K562 (cell line): Measurements from ENCODE around the gene UBR7. TPM values are rescaled to one million over a fixed set of nuclear protein-coding genes. Genes with fewer than 3 reads are reported as not detected.

ENCODE experiments used
- BHLHE40 ChIP-seq: IDR thresholded peaks from 2 replicates; pipeline ENCODE4 v1.6.1; 2011; ENCODE audit warnings: low read length, improper control_type of control experiment
- CREB5 ChIP-seq: fragments of 250-450 bp; sonication (Bioruptor Pico); IDR thresholded peaks from 2 replicates; pipeline ENCODE4 v1.5.0; 2020; ENCODE audit warnings: mild to moderate bottlenecking
- E2F6 ChIP-seq, 2 experiments: IDR thresholded peaks; 2 replicates each; pipeline ENCODE4 v1.6.1; 2011; ENCODE audit warnings: borderline replicate concordance in 1 of 2, control low read depth in 1 of 2, low read depth in 1 of 2, low read length in 1 of 2, mild to moderate bottlenecking in 1 of 2, mixed read lengths in 1 of 2, moderate library complexity in 1 of 2; ENCODE audit not compliant: insufficient read depth in 1 of 2, insufficient read length in 1 of 2, poor library complexity in 1 of 2, severe bottlenecking in 1 of 2; ENCODE audit errors: extremely low read depth in 1 of 2
- ELF4 ChIP-seq: fragments of 450-650 bp; formaldehyde crosslinking; IDR thresholded peaks from 2 replicates; pipeline ENCODE4 v1.4.0; 2022; ENCODE audit warnings: missing genetic modification characterization
- ESRRA ChIP-seq: fragments of 450-650 bp; IDR thresholded peaks from 2 replicates; pipeline ENCODE4 v1.6.1; 2014; ENCODE audit warnings: low read depth, mild to moderate bottlenecking, moderate library complexity, borderline replicate concordance
- ETV5 ChIP-seq: sonication (generic); formaldehyde crosslinking; IDR thresholded peaks from 2 replicates; pipeline ENCODE4 v1.4.0; 2020; ENCODE audit warnings: low read depth, mild to moderate bottlenecking, missing genetic modification reagents
- ETV6 ChIP-seq, 3 experiments: fragments of 150-350 bp in 1 of 3; sonication (generic) in 1 of 3; formaldehyde crosslinking in 1 of 3; IDR thresholded peaks; 2 replicates each; pipeline versions ENCODE4 v1.6.1 to v1.8.0; 2014 to 2022; ENCODE audit warnings: borderline replicate concordance in 2 of 3, low read depth in 2 of 3, antibody characterized with exemption in 1 of 3, low read length in 1 of 3, mild to moderate bottlenecking in 1 of 3, missing genetic modification reagents in 1 of 3
- FOXA3 ChIP-seq, 2 experiments: fragments of 450-650 bp in 1 of 2; sonication (generic) in 1 of 2; formaldehyde crosslinking; IDR thresholded peaks in 1 of 2; conservative IDR thresholded peaks in 1 of 2; 2 replicates each; pipeline versions ENCODE4 v1.4.0 to v1.8.0; 2020 to 2022; ENCODE audit warnings: mild to moderate bottlenecking in 2 of 2, missing genetic modification reagents in 1 of 2
- FOXK2 ChIP-seq, 2 experiments: fragments of 450-650 bp; IDR thresholded peaks in 1 of 2; conservative IDR thresholded peaks in 1 of 2; 2 replicates each; pipeline ENCODE4 v1.6.1; 2016; ENCODE audit warnings: low read depth in 2 of 2, mild to moderate bottlenecking in 1 of 2
- GABPB2 ChIP-seq: fragments of 250-450 bp; sonication (Bioruptor Pico); conservative IDR thresholded peaks from 2 replicates; pipeline ENCODE4 v1.5.1; 2021; ENCODE audit warnings: mild to moderate bottlenecking
- HDGF ChIP-seq: fragments of 450-650 bp; IDR thresholded peaks from 2 replicates; pipeline ENCODE4 v1.6.1; 2016
- HOXB6 ChIP-seq: fragments of 250-450 bp; sonication (Bioruptor Pico); IDR thresholded peaks from 2 replicates; pipeline ENCODE4 v1.5.1; 2022; ENCODE audit warnings: mild to moderate bottlenecking, borderline replicate concordance
- KDM4B ChIP-seq, 2 experiments: fragments of 450-650 bp in 1 of 2; sonication (generic) in 1 of 2; IDR thresholded peaks; 2 replicates each; pipeline ENCODE4 v1.6.1; 2016 to 2017; ENCODE audit warnings: borderline replicate concordance in 2 of 2, antibody characterized with exemption in 1 of 2, low read depth in 1 of 2, mild to moderate bottlenecking in 1 of 2
- MNT ChIP-seq, 2 experiments: fragments of 450-650 bp; conservative IDR thresholded peaks; 2 replicates each; pipeline ENCODE4 v1.6.1; 2017; ENCODE audit warnings: mild to moderate bottlenecking in 2 of 2, moderate library complexity in 2 of 2
- RFX7 ChIP-seq: fragments of 250-450 bp; sonication (Bioruptor Pico); IDR thresholded peaks from 2 replicates; pipeline ENCODE4 v1.5.1; 2021; ENCODE audit warnings: mild to moderate bottlenecking
- SAFB ChIP-seq: fragments of 200-400 bp; formaldehyde crosslinking; IDR thresholded peaks from 2 replicates; pipeline ENCODE4 v1.6.1; 2017; ENCODE audit warnings: low read depth, low read length, borderline replicate concordance
- TAF9B ChIP-seq: fragments of 450-650 bp; IDR thresholded peaks from 2 replicates; pipeline ENCODE4 v1.6.1; 2018; ENCODE audit warnings: mild to moderate bottlenecking; ENCODE audit not compliant: partially characterized antibody
- TCF3 ChIP-seq: sonication (generic); formaldehyde crosslinking; IDR thresholded peaks from 2 replicates; pipeline ENCODE4 v1.4.0; 2020; ENCODE audit warnings: mild to moderate bottlenecking, missing genetic modification reagents
- TFAM ChIP-seq: fragments of 250-450 bp; sonication (Bioruptor Pico); conservative IDR thresholded peaks from 2 replicates; pipeline ENCODE4 v1.5.0; 2021; ENCODE audit warnings: mild to moderate bottlenecking, moderate library complexity
- ZNF175 ChIP-seq: fragments of 200-800 bp; sonication (Bioruptor generic); IDR thresholded peaks from 2 replicates; pipeline ENCODE4 v1.6.1; 2016; ENCODE audit warnings: low read depth, mild to moderate bottlenecking, missing genetic modification characterization, missing compliant biosample characterization
- ZSCAN29 ChIP-seq: fragments of 450-650 bp; IDR thresholded peaks from 2 replicates; pipeline ENCODE4 v1.6.1; 2017
- polyA plus RNA-seq, 8 experiments: library from polyadenylated mRNA; depleted of rRNA in 4 of 8; stranded (reverse) in 5 of 8; unstranded in 3 of 8; fragments of >200 nt; fragmentation: Nextera tagmentation in 2 of 8; fragmentation: Illumina TruSeq in 1 of 8; extraction: Ambion mirVana in 2 of 8; extraction: Trizol in 1 of 8; gene quantifications; 2 replicates each; pipeline versions ENCODE4 v1.2.1 to v1.2.3, GENCODE V29; 2011 to 2014; ENCODE audit warnings: inconsistent platforms in 1 of 8, missing spikeins in 1 of 8
- total RNA-seq, 7 experiments: library from RNA; depleted of rRNA in 6 of 7; stranded (reverse); fragments of >200 nt in 6 of 7; fragmentation: Illumina TruSeq in 2 of 7; extraction: Trizol in 2 of 7; gene quantifications; 2 replicates each; pipeline versions ENCODE4 v1.2.1 to v1.2.3, GENCODE V29; 2011 to 2021; ENCODE audit warnings: low replicate concordance in 1 of 7

Gene UBR7
- total and polyA plus RNA-seq, 9 of the 15 experiments (the other 6 are each of a cell fraction or from before 2014, with no cell fraction given) = 12.5 to 63.0 (median 34.4) TPM

- TF ChIP-seq E2F6 (IDR thresholded peaks at IDR 0.05; ENCODE audit: borderline replicate concordance in 1 of 2, extremely low read depth in 1 of 2, insufficient read depth in 1 of 2, insufficient read length in 1 of 2, low read depth in 1 of 2, low read length in 1 of 2, poor library complexity in 1 of 2, severe bottlenecking in 1 of 2) (peak; percentile 77 to 95), SAFB (no peak), RFX7 (CRISPR knock-in tag) (no peak), ESRRA (peak; percentile 57; the same call in 1 of the 2 replicates), KDM4B (IDR thresholded peaks at IDR 0.05; ENCODE audit: borderline replicate concordance in 2 of 2, low read depth in 1 of 2) (peak in 1 of 2 experiments; percentile 57; a peak in 1 of 4 replicates), FOXA3 (CRISPR knock-in tag; conservative IDR thresholded peaks at IDR 0.05 in 1 of 2, IDR thresholded peaks at IDR 0.05 in 1 of 2) (0 out of 4 replicates have a peak, but pooled peaks of 1 of the 2 experiments have one; percentile 24), ZSCAN29 (no peak), ELF4 (CRISPR knock-in tag) (no peak), CREB5 (CRISPR knock-in tag) (no peak), BHLHE40 (0 out of 2 replicates have a peak, but pooled peaks have one; percentile 13), TAF9B (peak; percentile 38), MNT (conservative IDR thresholded peaks at IDR 0.05) (peak; percentile 74 to 78), HDGF (no peak), TCF3 (CRISPR knock-in tag) (no peak), ETV5 (CRISPR knock-in tag) (0 out of 2 replicates have a peak, but pooled peaks have one; percentile 45), ETV6 (IDR thresholded peaks at IDR 0.05; ENCODE audit: borderline replicate concordance in 1 of 2, low read depth in 2 of 2, low read length in 1 of 2) (peak in 1 of 2 experiments; percentile 61; a peak in 1 of 4 replicates), ETV6 (CRISPR knock-in tag; IDR thresholded peaks at IDR 0.05; ENCODE audit: borderline replicate concordance) (no peak), TFAM (CRISPR knock-in tag) (no peak), ZNF175 (CRISPR knock-in tag) (no peak), GABPB2 (no peak), HOXB6 (CRISPR knock-in tag) (no peak), FOXK2 (conservative IDR thresholded peaks at IDR 0.05 in 1 of 2, IDR thresholded peaks at IDR 0.05 in 1 of 2; ENCODE audit: low read depth in 2 of 2) (peak in 1 of 2 experiments; percentile 22; a peak in 1 of 4 replicates)
Observed at GRCh38 chr14:93206793-93207467, at the start of gene UBR7, which contains the start of gene GON7 (continued).
